Measurements from ENCODE around the gene FGF12.

DNA sequence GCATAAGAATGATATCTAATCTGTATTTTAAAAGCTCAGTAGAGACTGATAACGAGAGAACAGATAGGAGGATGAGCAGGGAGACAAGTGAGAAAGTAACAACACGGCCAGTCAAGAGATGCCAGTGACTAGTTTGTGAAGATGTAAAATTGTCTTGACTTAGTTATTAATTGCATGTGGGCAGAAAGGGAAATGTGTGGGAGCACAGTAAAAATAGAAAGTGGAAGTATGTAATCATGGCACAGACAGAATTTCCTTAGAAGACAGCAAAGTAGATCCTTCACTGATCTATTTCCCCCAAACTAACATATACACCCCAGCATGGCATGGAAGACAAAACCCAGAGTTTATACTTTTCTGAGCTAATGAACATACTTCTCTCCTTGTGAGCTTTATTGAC is 344.5 kb downstream of the FGF12 start:
- TF ChIP-seq, protein P1, sequence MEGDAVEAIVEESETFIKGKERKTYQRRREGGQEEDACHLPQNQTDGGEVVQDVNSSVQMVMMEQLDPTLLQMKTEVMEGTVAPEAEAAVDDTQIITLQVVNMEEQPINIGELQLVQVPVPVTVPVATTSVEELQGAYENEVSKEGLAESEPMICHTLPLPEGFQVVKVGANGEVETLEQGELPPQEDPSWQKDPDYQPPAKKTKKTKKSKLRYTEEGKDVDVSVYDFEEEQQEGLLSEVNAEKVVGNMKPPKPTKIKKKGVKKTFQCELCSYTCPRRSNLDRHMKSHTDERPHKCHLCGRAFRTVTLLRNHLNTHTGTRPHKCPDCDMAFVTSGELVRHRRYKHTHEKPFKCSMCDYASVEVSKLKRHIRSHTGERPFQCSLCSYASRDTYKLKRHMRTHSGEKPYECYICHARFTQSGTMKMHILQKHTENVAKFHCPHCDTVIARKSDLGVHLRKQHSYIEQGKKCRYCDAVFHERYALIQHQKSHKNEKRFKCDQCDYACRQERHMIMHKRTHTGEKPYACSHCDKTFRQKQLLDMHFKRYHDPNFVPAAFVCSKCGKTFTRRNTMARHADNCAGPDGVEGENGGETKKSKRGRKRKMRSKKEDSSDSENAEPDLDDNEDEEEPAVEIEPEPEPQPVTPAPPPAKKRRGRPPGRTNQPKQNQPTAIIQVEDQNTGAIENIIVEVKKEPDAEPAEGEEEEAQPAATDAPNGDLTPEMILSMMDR (conservative IDR thresholded peaks at IDR 0.05 in 1 of 2, IDR thresholded peaks at IDR 0.05 in 1 of 2; ENCODE audit: low read depth in 1 of 2, low read length in 2 of 2), result no peak
- no peak for TF ChIP-seq EZH2 (IDR thresholded peaks at IDR 0.05; ENCODE audit: low read length, missing control alignments)
